T-helper 2 cell (primary cell): ENCODE data around the gene FAM83E.
"Not testable (repeated sequence)": the region's sequence is repeated elsewhere in the genome, so short reads cannot be mapped to it uniquely, and the experiment has no call there.

Experiments
- DNase-seq, 5 experiments: peaks; one replicate each; pipeline versions ENCODE4 v3.0.0 to v3.0.0-alpha.2; 2012 to 2022
- total RNA-seq, 2 donors: gene quantifications; one replicate each; lab custom pipeline; 2026; lab: John Stamatoyannopoulos, UW

Gene FAM83E
- total RNA-seq: 1.2 to 1.6 reads per million in 2 donors

- DNase-seq: no peak
Observed at GRCh38 chr19:48614436-48615230, at the start of gene FAM83E. TSS of gene FAM83E (minus strand) at chr19:48615076. CDS start at chr19:48613372, 1,704 bp downstream.

- DNase-seq: no peak
Observed at GRCh38 chr19:48664476-48664875, 49.6 kb upstream of the FAM83E start.

- DNase-seq: no peak
Observed at GRCh38 chr19:48663667-48664066, 48.8 kb upstream of the FAM83E start.

GRCh38 chr19:48661711-48662090, 46.8 kb upstream of the FAM83E start:
- DNase-seq: no peak

GRCh38 chr19:48660852-48661710, 46.2 kb upstream of the FAM83E start:
- peak; percentile 34 to 94 (median 71) for DNase-seq

- DNase-seq: peak in 1 of 5 experiments; percentile 33
Observed at GRCh38 chr19:48659768-48660167, 44.9 kb upstream of the FAM83E start.

- DNase-seq: no peak
Observed at GRCh38 chr19:48658483-48658882, 43.6 kb upstream of the FAM83E start.

- DNase-seq: not testable (repeated sequence)
Observed at GRCh38 chr19:48657828-48658227, 43.0 kb upstream of the FAM83E start.

- no peak for DNase-seq
Observed at GRCh38 chr19:48656840-48657474, 42.1 kb upstream of the FAM83E start.

- DNase-seq: no peak
Observed at GRCh38 chr19:48654299-48655059, 39.6 kb upstream of the FAM83E start.

GRCh38 chr19:48651683-48652048, 36.8 kb upstream of the FAM83E start:
- DNase-seq: no peak

- DNase-seq: no peak
Observed at GRCh38 chr19:48650974-48651682, 36.3 kb upstream of the FAM83E start.

- DNase-seq: no peak
Observed at GRCh38 chr19:48648134-48648533, 33.3 kb upstream of the FAM83E start.

GRCh38 chr19:48646722-48647216, 31.9 kb upstream of the FAM83E start:
- no peak for DNase-seq

GRCh38 chr19:48646001-48646721, 31.3 kb upstream of the FAM83E start, which contains the start of gene CA11:
TSS of gene CA11 (minus strand) at chr19:48646187. CDS start at chr19:48645632, 555 bp downstream.
- peak; percentile 83 to 92 (median 88) for DNase-seq

GRCh38 chr19:48645620-48646000, 30.7 kb upstream of the FAM83E start:
- no peak for DNase-seq

- peak in 4 of 5 experiments; percentile 60 to 87 (median 66) for DNase-seq
Observed at GRCh38 chr19:48644839-48645619, 30.2 kb upstream of the FAM83E start.

GRCh38 chr19:48644355-48644754, 29.5 kb upstream of the FAM83E start:
- no peak for DNase-seq

GRCh38 chr19:48642862-48643261, 28.0 kb upstream of the FAM83E start:
- no peak for DNase-seq

- no peak for DNase-seq
Observed at GRCh38 chr19:48641850-48642249, 27.0 kb upstream of the FAM83E start.
